Stimulated activated memory B cell treated with anti-CD40 and anti-IgM and Interleukin-4, amounts not matched to agents 10 μg/mL and 1 μg/mL and 100 μg/mL, for 72 hours (primary cell): ENCODE data around the gene PLAAT2.
A peak's percentile ranks its signal among the peaks of the same experiment; 100 is the strongest.
"Not testable (repeated sequence)": the region's sequence is repeated elsewhere in the genome, so short reads cannot be mapped to it uniquely, and the experiment has no call there.

ENCODE experiments used
- ATAC-seq: fragments of 150-1000 bp; cut with Tn5 transposase; 2 replicates; pipeline ENCODE4 v1.10.0; 2021
- H3K27ac Mint-ChIP-seq: one replicate; pipeline ENCODE4 v1.8.0; 2022; ENCODE audit warnings: mild to moderate bottlenecking, mixed read lengths
- H3K27me3 Mint-ChIP-seq: one replicate; pipeline ENCODE4 v1.8.0; 2022; ENCODE audit warnings: mixed read lengths
- H3K36me3 Mint-ChIP-seq: one replicate; pipeline ENCODE4 v1.8.0; 2022; ENCODE audit warnings: mixed read lengths
- H3K4me1 Mint-ChIP-seq: one replicate; pipeline ENCODE4 v1.8.0; 2022; ENCODE audit warnings: mixed read lengths
- H3K4me3 Mint-ChIP-seq: one replicate; pipeline ENCODE4 v1.8.0; 2022; ENCODE audit warnings: mild to moderate bottlenecking, moderate library complexity, mixed read lengths
- H3K9me3 Mint-ChIP-seq: one replicate; pipeline ENCODE4 v1.8.0; 2022; ENCODE audit warnings: mixed read lengths

The PLAAT2 gene

GRCh38 chr11:63560506-63561180, 2.5 kb downstream of the PLAAT2 start:
- H3K4me3 Mint-ChIP-seq, result no peak overlapping the region
- H3K27ac Mint-ChIP-seq, result no peak overlapping the region
- peaks cover 22% of the 10 kb centered on the region for H3K4me1 Mint-ChIP-seq
- peaks cover 9% of the 10 kb centered on the region for H3K27me3 Mint-ChIP-seq
- no peak for ATAC-seq
- H3K9me3 Mint-ChIP-seq, result no peaks in the 10 kb centered on the region
- H3K36me3 Mint-ChIP-seq, result no peaks in the 10 kb centered on the region

DNA sequence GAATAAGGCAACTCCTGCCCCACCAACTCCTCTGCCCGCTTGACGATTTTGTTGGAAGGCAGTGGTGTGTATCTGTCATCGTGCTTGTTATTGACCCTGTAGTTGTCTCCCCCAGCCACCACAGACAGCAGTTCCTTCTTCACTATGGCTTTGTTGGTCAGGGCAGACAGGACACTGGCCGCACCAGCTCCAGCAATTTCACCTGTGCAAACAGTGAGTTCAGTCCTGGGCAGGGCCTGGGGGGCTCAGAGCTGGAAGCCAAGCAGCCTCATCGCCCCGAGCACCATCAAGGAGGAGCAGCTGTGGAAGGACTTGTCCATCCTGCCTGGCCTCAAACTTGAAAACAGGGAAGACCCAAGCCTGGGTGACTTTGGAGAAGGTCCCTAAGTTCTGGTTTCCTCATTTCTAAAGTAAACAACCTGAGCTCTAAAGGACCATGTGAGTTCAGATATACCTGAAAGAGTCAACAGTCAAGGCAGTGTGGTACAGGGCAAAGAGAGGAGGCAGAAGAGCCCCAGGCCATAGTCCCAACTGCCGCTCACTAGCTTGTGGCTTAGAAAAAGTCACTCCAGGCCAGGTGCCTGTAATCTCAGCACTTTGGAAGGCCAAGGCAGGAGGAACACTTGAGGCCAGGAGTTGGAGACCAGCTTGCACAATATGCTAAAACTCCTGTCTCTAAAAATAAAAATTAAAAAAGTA, 4.6 kb downstream of the PLAAT2 start:
- H3K27me3 Mint-ChIP-seq, result peaks cover 9% of the 10 kb centered on the region
- H3K9me3 Mint-ChIP-seq, result no peaks in the 10 kb centered on the region
- no peak overlapping the region for H3K27ac Mint-ChIP-seq
- H3K4me1 Mint-ChIP-seq, result peaks cover 10% of the 10 kb centered on the region
- no peak for ATAC-seq
- H3K36me3 Mint-ChIP-seq, result no peaks in the 10 kb centered on the region
- no peak overlapping the region for H3K4me3 Mint-ChIP-seq

GRCh38 chr11:63557570-63557969, 5.6 kb downstream of the PLAAT2 start:
- peaks cover 15% of the 10 kb centered on the region for H3K27me3 Mint-ChIP-seq
- H3K4me1 Mint-ChIP-seq, result peaks cover 16% of the 10 kb centered on the region
- H3K9me3 Mint-ChIP-seq, result no peaks in the 10 kb centered on the region
- no peaks in the 10 kb centered on the region for H3K36me3 Mint-ChIP-seq
- H3K27ac Mint-ChIP-seq, result no peak overlapping the region
- no peak overlapping the region for H3K4me3 Mint-ChIP-seq
- ATAC-seq, result no peak

GRCh38 chr11:63556404-63557013, 6.7 kb downstream of the PLAAT2 start:
- H3K27ac Mint-ChIP-seq, result no peak overlapping the region
- no peak overlapping the region for H3K4me3 Mint-ChIP-seq
- H3K36me3 Mint-ChIP-seq, result no peaks in the 10 kb centered on the region
- ATAC-seq, result no peak
- peaks cover 21% of the 10 kb centered on the region for H3K27me3 Mint-ChIP-seq
- peaks cover 21% of the 10 kb centered on the region for H3K4me1 Mint-ChIP-seq
- no peaks in the 10 kb centered on the region for H3K9me3 Mint-ChIP-seq

DNA sequence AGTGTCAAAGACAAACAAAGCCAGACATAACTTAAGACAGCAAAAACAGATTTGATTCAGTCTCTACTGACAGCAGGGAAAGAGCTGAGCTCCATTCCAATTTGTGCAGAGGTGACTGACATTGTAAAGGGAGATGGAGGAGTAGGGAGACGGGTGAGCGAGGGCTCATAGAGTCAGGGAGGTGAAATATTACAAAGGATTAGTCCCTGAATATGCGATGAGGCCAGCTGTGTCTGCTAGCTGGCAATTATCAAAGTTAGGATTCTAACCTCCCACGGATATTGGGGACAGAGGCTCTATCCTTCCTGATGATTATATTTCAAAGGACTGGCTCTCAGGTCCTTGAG, 8.3 kb downstream of the PLAAT2 start:
- H3K4me1 Mint-ChIP-seq, result peaks cover 26% of the 10 kb centered on the region
- peaks cover 17% of the 10 kb centered on the region for H3K27me3 Mint-ChIP-seq
- H3K36me3 Mint-ChIP-seq, result no peaks in the 10 kb centered on the region
- H3K27ac Mint-ChIP-seq, result no peak overlapping the region
- no peaks in the 10 kb centered on the region for H3K9me3 Mint-ChIP-seq
- H3K4me3 Mint-ChIP-seq, result no peak overlapping the region
- ATAC-seq, result no peak

GRCh38 chr11:63553759-63554158, 9.4 kb downstream of the PLAAT2 start:
- H3K27me3 Mint-ChIP-seq, result peaks cover 15% of the 10 kb centered on the region
- peaks cover 26% of the 10 kb centered on the region for H3K4me1 Mint-ChIP-seq
- H3K9me3 Mint-ChIP-seq, result no peaks in the 10 kb centered on the region
- peak overlapping the region; percentile 36 for H3K4me3 Mint-ChIP-seq
- H3K27ac Mint-ChIP-seq, result peak overlapping the region; percentile 24
- H3K36me3 Mint-ChIP-seq, result no peaks in the 10 kb centered on the region
- peak; percentile 67 for ATAC-seq

- Mint-ChIP-seq H3K9me3 (no peaks in the 10 kb centered on the region), H3K36me3 (no peaks in the 10 kb centered on the region), H3K4me3 (no peak overlapping the region), H3K27me3 (peaks cover 15% of the 10 kb centered on the region), H3K4me1 (peaks cover 26% of the 10 kb centered on the region), H3K27ac (no peak overlapping the region)
- ATAC-seq, result no peak
Measured at GRCh38 chr11:63552921-63553320, 10.3 kb downstream of the PLAAT2 start.

- H3K27ac Mint-ChIP-seq, result no peak overlapping the region
- no peak for ATAC-seq
- peaks cover 3% of the 10 kb centered on the region for H3K36me3 Mint-ChIP-seq
- H3K27me3 Mint-ChIP-seq, result peaks cover 15% of the 10 kb centered on the region
- H3K4me1 Mint-ChIP-seq, result peaks cover 26% of the 10 kb centered on the region
- H3K4me3 Mint-ChIP-seq, result no peak overlapping the region
- H3K9me3 Mint-ChIP-seq, result no peaks in the 10 kb centered on the region
Measured at GRCh38 chr11:63551889-63552266, 11.3 kb downstream of the PLAAT2 start.

DNA sequence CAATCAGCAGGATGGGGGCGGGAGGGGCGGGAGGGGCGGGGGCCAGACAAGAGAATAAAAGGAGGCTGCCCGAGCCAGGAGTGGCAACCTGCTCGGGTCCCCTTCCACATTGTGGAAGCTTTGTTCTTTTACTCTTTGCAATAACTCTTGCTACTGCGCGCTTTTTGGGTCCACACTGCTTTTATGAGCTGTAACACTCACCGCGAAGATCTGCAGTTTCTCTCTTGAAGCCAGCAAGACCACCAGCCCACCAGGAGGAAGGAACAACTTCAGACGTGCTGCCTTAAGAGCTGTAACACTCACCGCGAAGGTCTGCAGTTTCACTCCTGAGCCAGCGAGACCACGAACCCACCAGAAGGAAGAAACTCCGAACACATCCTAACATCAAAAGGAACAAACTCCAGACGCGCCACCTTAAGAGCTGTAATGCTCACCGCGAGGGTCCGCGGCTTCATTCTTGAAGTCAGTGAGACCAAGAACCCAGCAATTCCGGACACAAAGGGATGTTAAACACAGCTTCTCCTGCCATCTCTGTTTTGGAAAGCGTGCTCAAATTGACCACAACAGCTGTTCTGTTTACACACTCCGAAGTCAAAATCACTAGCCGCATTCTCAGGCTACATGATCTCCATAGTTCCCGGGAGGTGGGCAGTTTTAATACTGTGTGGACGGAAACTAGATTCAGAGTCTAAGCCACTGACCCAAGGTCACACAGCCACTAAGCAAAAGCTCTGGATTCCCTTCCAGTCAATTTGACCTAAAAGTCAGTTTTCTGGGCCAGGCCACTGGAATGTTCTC, 11.9 kb downstream of the PLAAT2 start:
- H3K4me3 Mint-ChIP-seq, result no peak overlapping the region
- H3K36me3 Mint-ChIP-seq, result peaks cover 9% of the 10 kb centered on the region
- no peak overlapping the region for H3K27ac Mint-ChIP-seq
- no peak for ATAC-seq
- peaks cover 26% of the 10 kb centered on the region for H3K4me1 Mint-ChIP-seq
- no peaks in the 10 kb centered on the region for H3K9me3 Mint-ChIP-seq
- H3K27me3 Mint-ChIP-seq, result peaks cover 15% of the 10 kb centered on the region

GRCh38 chr11:63550156-63550700, 13.0 kb downstream of the PLAAT2 start:
- Mint-ChIP-seq H3K27me3 (peaks cover 15% of the 10 kb centered on the region), H3K4me1 (peaks cover 26% of the 10 kb centered on the region)
- H3K36me3 Mint-ChIP-seq, ATAC-seq, H3K4me3 Mint-ChIP-seq, H3K27ac Mint-ChIP-seq, H3K9me3 Mint-ChIP-seq: not testable (repeated sequence)

DNA sequence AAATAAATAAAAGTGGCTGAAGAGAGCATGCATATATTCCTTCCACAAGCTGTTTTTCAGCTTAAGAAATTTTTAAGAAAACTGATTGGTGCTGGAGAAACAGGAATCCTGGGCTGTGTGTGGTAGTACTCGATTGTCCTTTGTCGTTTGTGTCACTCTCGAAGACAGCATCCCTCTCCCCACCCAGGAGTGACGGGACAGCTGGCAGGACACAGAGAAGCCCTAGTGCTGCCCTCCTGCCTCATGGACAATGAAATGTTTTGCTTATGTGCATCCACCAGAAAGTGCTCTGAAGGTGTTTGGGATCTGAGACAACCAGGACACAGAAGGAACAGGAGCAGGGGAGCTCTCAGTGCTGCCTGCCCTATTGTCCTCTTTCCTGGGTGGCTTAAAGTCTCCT, 13.8 kb downstream of the PLAAT2 start:
- peaks cover 15% of the 10 kb centered on the region for H3K27me3 Mint-ChIP-seq
- no peak overlapping the region for H3K27ac Mint-ChIP-seq
- peaks cover 28% of the 10 kb centered on the region for H3K4me1 Mint-ChIP-seq
- no peak for ATAC-seq
- peaks cover 9% of the 10 kb centered on the region for H3K36me3 Mint-ChIP-seq
- H3K9me3 Mint-ChIP-seq, result no peaks in the 10 kb centered on the region
- H3K4me3 Mint-ChIP-seq, result no peak overlapping the region

DNA sequence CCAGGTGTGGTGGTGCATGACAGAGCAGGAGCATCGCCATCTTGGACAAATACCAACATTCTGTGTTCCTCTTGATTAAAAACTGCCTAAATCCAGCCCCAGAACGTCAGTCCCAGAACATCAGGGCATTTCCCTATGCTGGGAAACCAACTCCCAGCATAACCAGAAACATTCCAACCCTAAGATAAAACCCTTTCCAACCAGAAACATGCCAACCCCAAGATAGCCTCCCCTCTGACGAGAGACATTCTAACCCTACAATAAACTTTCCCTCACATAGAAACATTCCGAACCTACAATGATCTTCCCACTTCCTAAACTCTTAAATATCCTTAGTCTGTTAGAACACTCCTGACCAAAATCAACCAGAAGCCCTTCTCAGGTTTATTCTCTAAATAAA, 15.0 kb downstream of the PLAAT2 start:
- ATAC-seq, result no peak
- Mint-ChIP-seq H3K4me3 (no peak overlapping the region), H3K4me1 (peaks cover 31% of the 10 kb centered on the region), H3K9me3 (no peaks in the 10 kb centered on the region), H3K27me3 (peaks cover 15% of the 10 kb centered on the region), H3K27ac (no peak overlapping the region), H3K36me3 (peaks cover 9% of the 10 kb centered on the region)

DNA sequence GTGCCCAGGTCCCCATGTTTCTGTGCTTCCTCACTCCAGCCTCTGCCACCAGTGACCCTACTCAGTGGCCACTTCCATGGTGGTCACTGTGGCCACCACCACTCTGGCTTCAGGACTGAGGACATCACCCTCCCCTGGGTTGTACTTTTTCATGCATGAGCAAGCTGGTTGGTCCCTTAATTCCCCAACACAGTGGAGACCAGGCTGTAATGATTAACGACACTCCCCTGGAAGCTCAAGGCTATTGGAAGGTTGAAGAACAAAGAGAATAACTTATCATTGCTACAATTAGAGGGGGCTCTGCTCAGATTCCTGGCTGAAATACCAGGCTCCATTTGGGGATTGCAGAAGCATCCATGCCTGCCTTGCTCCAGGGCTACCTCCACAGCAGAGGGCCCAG, 16.1 kb downstream of the PLAAT2 start:
- peaks cover 7% of the 10 kb centered on the region for H3K27me3 Mint-ChIP-seq
- no peak for ATAC-seq
- H3K36me3 Mint-ChIP-seq, result peaks cover 9% of the 10 kb centered on the region
- no peak overlapping the region for H3K4me3 Mint-ChIP-seq
- peaks cover 26% of the 10 kb centered on the region for H3K4me1 Mint-ChIP-seq
- no peaks in the 10 kb centered on the region for H3K9me3 Mint-ChIP-seq
- H3K27ac Mint-ChIP-seq, result no peak overlapping the region

DNA sequence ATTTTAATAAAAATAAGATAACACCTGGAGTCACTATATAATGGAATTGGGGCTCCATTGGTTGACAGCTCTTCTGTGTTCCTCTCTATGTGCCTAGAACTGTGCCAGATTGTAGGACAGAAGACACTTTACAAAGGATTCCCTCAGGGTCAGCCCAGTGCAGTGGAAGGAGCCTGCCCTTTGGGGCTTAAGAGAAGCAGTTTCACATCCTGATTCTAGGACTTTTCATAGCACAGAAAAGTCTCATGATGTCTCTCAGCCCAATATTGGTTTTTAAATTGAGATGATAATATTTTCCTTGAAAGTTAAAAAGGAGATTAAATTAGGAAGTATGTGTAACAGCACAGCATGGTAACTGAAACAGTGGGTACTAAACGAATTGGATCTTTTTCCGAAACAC, 19.5 kb downstream of the PLAAT2 start:
- Mint-ChIP-seq H3K4me1 (peaks cover 19% of the 10 kb centered on the region), H3K9me3 (no peaks in the 10 kb centered on the region), H3K36me3 (peaks cover 9% of the 10 kb centered on the region), H3K27ac (no peak overlapping the region), H3K4me3 (no peak overlapping the region), H3K27me3 (no peaks in the 10 kb centered on the region)
- peak; percentile 79 for ATAC-seq

DNA sequence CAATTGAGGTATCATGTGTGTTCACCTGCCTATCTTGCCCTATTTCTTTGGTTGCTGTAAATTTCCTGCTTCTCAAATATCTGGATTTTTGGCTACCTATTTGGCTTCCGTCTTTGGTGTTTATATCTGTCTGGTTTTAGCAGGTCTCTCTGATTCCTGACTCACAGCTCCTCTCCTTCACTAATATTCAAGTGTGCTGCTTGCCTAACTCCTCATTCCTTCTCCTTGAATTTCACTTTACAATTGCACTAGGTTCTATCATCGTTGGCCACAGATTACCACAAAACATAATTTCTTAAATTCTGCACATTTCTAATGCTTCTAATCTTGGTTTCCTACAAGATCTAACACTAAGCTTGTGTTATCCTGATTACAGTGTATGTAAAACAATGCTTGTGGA, 20.7 kb downstream of the PLAAT2 start:
- H3K27me3 Mint-ChIP-seq, H3K9me3 Mint-ChIP-seq, H3K4me3 Mint-ChIP-seq, H3K27ac Mint-ChIP-seq, ATAC-seq, H3K36me3 Mint-ChIP-seq: not testable (repeated sequence)
- H3K4me1 Mint-ChIP-seq, result peaks cover 31% of the 10 kb centered on the region
